Activated T-helper 2 cell treated with anti-CD3 and anti-CD28 coated beads, Interferon-gamma antibody, Interleukin-2, Interleukin-4, amounts not matched to agents 10 μg/mL and 5 μg/mL and 100 μg/mL, durations not matched to agents 14 hours and 24 hours and 36 hours (primary cell): ENCODE measurements around the gene GLS. TPM values are rescaled to one million over a fixed set of nuclear protein-coding genes. Genes with fewer than 3 reads are reported as not detected.
A peak's percentile ranks its signal among the peaks of the same experiment; 100 is the strongest.

Experiments
- DNase-seq: peaks from one replicate; pipeline ENCODE4 v3.0.0; 2021; ENCODE audit warnings: low spot score
- H3K27ac Mint-ChIP-seq: one replicate; pipeline ENCODE4 v1.8.0; 2021; ENCODE audit warnings: mixed read lengths
- H3K27me3 Mint-ChIP-seq: one replicate; pipeline ENCODE4 v1.8.0; 2021; ENCODE audit warnings: low read depth, mixed read lengths
- H3K36me3 Mint-ChIP-seq: one replicate; pipeline ENCODE4 v1.8.0; 2021; ENCODE audit warnings: low read depth, mixed read lengths
- H3K4me1 Mint-ChIP-seq: one replicate; pipeline ENCODE4 v1.8.0; 2021; ENCODE audit warnings: low read depth, mixed read lengths
- H3K4me3 Mint-ChIP-seq: one replicate; pipeline ENCODE4 v1.8.0; 2021; ENCODE audit warnings: low read depth, mild to moderate bottlenecking, moderate library complexity, mixed read lengths
- H3K9me3 Mint-ChIP-seq: one replicate; pipeline ENCODE4 v1.8.0; 2021; ENCODE audit warnings: mixed read lengths
- intact Hi-C: fragments of 100-400 bp; cut with micrococcal nuclease; formaldehyde crosslinking; loops from one replicate; pipeline ENCODE4 v1.15.1; 2023
- total RNA-seq: library from RNA; stranded (reverse); gene quantifications from 2 replicates; pipeline ENCODE4 v1.2.3, GENCODE V29; 2022

The GLS gene
- total RNA-seq, 1 donor from 2014 or later = 195 TPM

DNA sequence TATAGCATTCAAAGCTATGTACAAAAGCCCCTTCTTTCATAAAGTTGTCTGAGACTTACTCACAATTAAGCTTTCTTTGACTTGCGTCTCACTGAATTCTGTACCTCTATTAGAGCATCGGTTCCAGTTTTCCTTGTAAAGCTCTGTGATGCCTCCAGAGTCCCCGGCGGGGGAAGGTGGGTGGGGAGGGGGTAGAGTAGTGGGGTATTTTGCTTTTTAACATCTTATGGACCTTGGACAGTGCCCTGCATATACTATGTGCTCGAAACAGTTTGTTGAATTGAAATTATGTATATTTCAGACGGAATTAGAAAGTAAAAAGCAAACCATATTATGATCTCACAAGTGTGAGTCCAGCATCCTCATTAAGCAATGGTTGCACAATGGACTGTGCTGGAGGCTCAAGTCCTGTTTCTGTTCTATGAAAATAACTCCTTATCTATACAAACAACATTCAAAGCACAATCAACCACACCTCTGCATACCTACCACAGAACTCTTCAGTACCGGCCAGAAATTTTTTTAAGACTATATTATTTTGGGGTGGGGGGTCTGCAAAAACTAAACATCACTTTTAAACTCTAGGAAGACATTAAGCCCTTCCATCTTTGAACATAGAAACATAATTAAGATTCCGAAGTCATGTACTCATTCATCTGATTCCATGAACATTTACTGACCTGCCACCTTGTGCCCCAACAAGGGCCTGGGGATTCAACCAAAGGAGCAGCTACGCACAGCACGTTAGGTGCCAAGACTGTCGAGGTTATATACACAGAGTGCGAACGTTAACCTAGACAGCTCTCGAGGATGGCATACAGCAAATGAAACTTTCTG is 132.4 kb downstream of the GLS start:
- Mint-ChIP-seq H3K27me3 (no peaks in the 10 kb centered on the region), H3K9me3 (peaks cover 4% of the 10 kb centered on the region), H3K27ac (no peak overlapping the region), H3K4me3 (no peak overlapping the region), H3K36me3 (peaks cover 40% of the 10 kb centered on the region), H3K4me1 (peaks cover 38% of the 10 kb centered on the region)
- no peak for DNase-seq
- intact Hi-C loops = loop anchor here (5.0 kb wide), 1 partner anchor 1226 kb away; no protein-coding TSS in a partner anchor

DNA sequence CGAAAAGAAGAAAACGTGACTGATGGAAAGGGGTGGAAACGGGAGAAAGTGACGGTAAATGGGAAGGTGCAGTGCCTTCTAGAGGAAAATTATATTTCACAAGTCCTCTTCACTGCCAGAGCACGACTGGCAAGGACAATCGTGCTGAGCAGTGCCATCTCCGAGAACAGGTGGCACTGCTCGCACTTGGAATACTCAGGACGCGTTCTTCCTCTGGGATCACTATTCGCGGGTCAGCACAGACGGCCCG is 133.0 kb downstream of the GLS start:
- Mint-ChIP-seq H3K36me3 (peaks cover 35% of the 10 kb centered on the region), H3K4me1 (peaks cover 38% of the 10 kb centered on the region), H3K9me3 (peaks cover 4% of the 10 kb centered on the region), H3K4me3 (no peak overlapping the region), H3K27ac (no peak overlapping the region), H3K27me3 (no peaks in the 10 kb centered on the region)
- intact Hi-C loops = loop anchor here (5.0 kb wide), 1 partner anchor 1226 kb away; no protein-coding TSS in a partner anchor
- no peak for DNase-seq

DNA sequence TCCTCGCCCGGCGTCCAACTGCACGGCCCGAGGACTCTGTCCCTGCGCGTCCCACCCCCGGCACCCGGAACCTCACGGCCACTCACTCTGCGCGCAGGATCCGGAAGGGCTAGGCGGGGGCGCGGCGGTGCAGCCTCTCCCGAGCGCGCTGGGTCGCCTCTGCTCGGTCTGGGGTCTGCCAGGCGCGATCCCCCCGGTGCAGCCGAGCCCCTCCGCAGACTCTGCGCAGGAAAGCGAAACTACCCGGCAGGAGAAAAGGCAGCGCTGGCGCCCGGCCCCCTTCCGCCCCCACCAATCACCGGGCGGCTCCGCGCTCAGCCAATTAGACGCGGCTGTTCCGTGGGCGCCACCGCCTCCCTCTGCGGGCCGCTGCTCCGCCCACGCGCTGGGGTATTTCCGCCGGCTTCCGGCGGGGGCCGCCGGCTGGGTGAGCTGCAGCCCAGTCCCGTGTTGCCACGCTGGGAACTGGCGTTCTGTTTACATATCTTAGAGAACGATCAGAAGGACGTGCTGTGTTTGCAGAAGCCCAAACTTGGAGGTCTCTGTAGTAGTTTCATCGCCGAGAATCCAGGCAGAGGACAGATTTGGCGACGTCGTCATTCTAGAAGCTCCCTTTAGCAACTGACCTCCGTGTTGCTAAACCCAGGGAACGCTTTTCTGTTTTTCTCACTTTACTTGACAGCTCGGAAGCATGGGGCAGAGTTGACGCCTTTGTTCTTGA is 133.5 kb downstream of the GLS start, which contains the start of gene STAT1:
TSS of gene STAT1 (minus strand) at position 240 of the 721 bp plus-strand sequence. CDS start 4,168 bp downstream, outside the sequence.
- Mint-ChIP-seq H3K4me3 (no peak within 1 kb of the TSS), H3K9me3 (peaks cover 4% of the 10 kb centered on the region), H3K27ac (no peak within 1 kb of the TSS), H3K36me3 (peaks cover 32% of the 10 kb centered on the region), H3K4me1 (peaks cover 40% of the 10 kb centered on the region), H3K27me3 (no peaks in the 10 kb centered on the region)
- intact Hi-C loops = loop anchor here (1.0 to 5.0 kb wide), 7 partner anchors 9 to 1227 kb away; no protein-coding TSS in a partner anchor
- peak; percentile 96 for DNase-seq

DNA sequence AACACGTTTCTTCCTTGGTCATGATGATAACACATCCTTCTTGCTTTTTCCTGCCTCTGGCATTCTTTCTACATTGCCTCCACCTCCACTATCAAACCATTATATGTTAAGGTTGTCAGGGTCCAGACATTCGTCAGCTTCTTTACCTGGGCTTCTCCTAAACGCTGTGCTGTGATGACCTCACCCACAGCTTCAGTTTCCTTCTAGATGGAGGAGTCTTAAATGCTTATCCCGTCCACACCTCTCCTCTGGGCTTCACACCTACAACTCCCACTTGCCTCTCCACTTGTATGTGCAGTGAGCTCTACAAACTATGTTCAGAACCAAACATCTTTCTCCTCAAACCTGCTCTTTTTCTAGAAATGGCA is 134.0 kb downstream of the GLS start:
- H3K4me3 Mint-ChIP-seq = no peak overlapping the region
- no peaks in the 10 kb centered on the region for H3K27me3 Mint-ChIP-seq
- intact Hi-C loops = loop anchor here (1.0 to 5.0 kb wide), 7 partner anchors 9 to 1227 kb away; no protein-coding TSS in a partner anchor
- no peak overlapping the region for H3K27ac Mint-ChIP-seq
- H3K9me3 Mint-ChIP-seq = peaks cover 4% of the 10 kb centered on the region
- H3K4me1 Mint-ChIP-seq = peaks cover 39% of the 10 kb centered on the region
- peaks cover 27% of the 10 kb centered on the region for H3K36me3 Mint-ChIP-seq
- no peak for DNase-seq

Other genes with a start within 250 kb of the GLS start
- 30.9 and 32.9 TPM in 2 replicates for gene NAB1, start 231.7 kb upstream of the GLS start, total RNA-seq
- gene STAT1, start 133.3 kb downstream of the GLS start, total RNA-seq = 135 and 139 TPM in 2 replicates